GM18870 (cell line): Measurements from ENCODE around the gene CGB8.

Experiments
- ATAC-seq: cut with Tn5 transposase; IDR thresholded peaks from one replicate; pipeline ENCODE4 v1.9.1; 2021; ENCODE audit warnings: moderate library complexity; ENCODE audit not compliant: unreplicated experiment

The CGB8 gene

GRCh38 chr19:49010453-49010852 is 38.5 kb downstream of the CGB8 start:
- ATAC-seq, result no peak

GRCh38 chr19:49009828-49010227 is 39.1 kb downstream of the CGB8 start:
- ATAC-seq, result no peak

- ATAC-seq, result no peak
Observed at GRCh38 chr19:49006905-49007304, 42.0 kb downstream of the CGB8 start.

GRCh38 chr19:49004964-49005614 is 43.8 kb downstream of the CGB8 start:
- no peak for ATAC-seq

GRCh38 chr19:49004133-49004532 is 44.8 kb downstream of the CGB8 start:
- no peak for ATAC-seq

- ATAC-seq, result no peak
Observed at GRCh38 chr19:48999481-49000325, 49.2 kb downstream of the CGB8 start.

GRCh38 chr19:48997972-48998371 is 50.9 kb downstream of the CGB8 start:
- ATAC-seq, result no peak
